ENCODE measurements around the gene RALGPS1.

GRCh38 chr9:126959336-126959735, 44.8 kb downstream of the RALGPS1 start:
- no peak for TF ChIP-seq CTCF (conservative IDR thresholded peaks at IDR 0.05)
- TF ChIP-seq ZFX (IDR thresholded peaks at IDR 0.05), result no peak
